ENCODE results near the gene CBX4. TPM values are rescaled to one million over a fixed set of nuclear protein-coding genes. Genes with fewer than 3 reads are reported as not detected.

The CBX4 gene
- total and polyA plus RNA-seq, 2 experiments from 2014 or later, result 1.4 to 4.6 TPM

DNA sequence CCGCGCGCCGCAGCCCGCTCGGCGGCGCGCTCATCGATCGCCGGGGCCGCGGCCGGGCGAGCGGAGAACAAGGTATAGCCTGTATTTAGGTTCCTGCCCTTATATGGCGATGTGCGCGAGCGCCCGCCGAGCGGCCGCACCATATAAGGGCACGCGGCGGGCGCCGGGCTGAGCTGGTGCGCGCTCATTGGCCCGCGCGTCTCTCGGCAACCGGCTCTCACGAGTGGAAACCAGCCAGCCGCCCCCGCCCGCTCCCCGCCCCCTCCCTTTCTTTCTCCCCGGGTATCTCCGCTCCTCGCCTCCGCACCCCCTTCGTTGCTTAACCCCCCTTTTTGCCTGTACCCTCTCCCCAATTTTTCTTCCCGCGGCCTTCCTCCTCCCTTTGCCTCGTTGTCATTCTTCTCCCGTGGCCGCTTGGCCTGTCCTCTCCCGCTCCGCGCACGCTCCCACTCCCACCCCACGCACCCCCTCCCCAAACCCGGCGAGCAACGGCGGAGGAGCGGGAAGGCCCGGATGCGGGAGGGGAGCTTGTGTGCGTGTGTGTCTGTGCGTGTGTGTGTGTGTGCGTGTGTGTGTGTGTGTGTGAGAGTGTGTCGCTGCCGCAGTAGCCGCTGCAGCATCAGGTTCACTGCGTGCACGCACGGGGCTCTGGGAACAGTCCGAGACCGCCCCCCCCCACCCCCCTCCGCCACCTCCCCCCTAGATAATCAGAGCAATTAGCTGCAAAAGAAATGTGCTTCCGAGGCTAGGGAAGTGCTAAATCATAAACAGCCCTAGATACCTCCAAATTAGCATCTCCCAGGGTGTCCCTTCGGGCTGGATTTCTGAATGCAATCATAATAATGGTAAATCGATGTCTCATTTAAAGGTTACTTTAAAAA lies 28.9 kb downstream of the CBX4 start (continued):
- TF ChIP-seq, protein P1, sequence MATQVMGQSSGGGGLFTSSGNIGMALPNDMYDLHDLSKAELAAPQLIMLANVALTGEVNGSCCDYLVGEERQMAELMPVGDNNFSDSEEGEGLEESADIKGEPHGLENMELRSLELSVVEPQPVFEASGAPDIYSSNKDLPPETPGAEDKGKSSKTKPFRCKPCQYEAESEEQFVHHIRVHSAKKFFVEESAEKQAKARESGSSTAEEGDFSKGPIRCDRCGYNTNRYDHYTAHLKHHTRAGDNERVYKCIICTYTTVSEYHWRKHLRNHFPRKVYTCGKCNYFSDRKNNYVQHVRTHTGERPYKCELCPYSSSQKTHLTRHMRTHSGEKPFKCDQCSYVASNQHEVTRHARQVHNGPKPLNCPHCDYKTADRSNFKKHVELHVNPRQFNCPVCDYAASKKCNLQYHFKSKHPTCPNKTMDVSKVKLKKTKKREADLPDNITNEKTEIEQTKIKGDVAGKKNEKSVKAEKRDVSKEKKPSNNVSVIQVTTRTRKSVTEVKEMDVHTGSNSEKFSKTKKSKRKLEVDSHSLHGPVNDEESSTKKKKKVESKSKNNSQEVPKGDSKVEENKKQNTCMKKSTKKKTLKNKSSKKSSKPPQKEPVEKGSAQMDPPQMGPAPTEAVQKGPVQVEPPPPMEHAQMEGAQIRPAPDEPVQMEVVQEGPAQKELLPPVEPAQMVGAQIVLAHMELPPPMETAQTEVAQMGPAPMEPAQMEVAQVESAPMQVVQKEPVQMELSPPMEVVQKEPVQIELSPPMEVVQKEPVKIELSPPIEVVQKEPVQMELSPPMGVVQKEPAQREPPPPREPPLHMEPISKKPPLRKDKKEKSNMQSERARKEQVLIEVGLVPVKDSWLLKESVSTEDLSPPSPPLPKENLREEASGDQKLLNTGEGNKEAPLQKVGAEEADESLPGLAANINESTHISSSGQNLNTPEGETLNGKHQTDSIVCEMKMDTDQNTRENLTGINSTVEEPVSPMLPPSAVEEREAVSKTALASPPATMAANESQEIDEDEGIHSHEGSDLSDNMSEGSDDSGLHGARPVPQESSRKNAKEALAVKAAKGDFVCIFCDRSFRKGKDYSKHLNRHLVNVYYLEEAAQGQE (IDR thresholded peaks at IDR 0.05; ENCODE audit: unreplicated experiment), result no peak
- TF ChIP-seq EZH2phosphoT487 (IDR thresholded peaks at IDR 0.05; ENCODE audit: unreplicated experiment) (no peak), ZNF331 (CRISPR knock-in tag; IDR thresholded peaks at IDR 0.05; ENCODE audit: low read depth) (no peak), POLR2AphosphoS5 (IDR thresholded peaks at IDR 0.05; ENCODE audit: low read depth) (no peak), ZNF114 (CRISPR knock-in tag; IDR thresholded peaks at IDR 0.05) (no peak), JUNB (IDR thresholded peaks at IDR 0.05; ENCODE audit: unreplicated experiment) (no peak), CREB1 (CRISPR knock-in tag; IDR thresholded peaks at IDR 0.05; ENCODE audit: low read depth) (no peak)
- TF ChIP-seq, protein P2, sequence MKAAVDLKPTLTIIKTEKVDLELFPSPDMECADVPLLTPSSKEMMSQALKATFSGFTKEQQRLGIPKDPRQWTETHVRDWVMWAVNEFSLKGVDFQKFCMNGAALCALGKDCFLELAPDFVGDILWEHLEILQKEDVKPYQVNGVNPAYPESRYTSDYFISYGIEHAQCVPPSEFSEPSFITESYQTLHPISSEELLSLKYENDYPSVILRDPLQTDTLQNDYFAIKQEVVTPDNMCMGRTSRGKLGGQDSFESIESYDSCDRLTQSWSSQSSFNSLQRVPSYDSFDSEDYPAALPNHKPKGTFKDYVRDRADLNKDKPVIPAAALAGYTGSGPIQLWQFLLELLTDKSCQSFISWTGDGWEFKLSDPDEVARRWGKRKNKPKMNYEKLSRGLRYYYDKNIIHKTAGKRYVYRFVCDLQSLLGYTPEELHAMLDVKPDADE (IDR thresholded peaks at IDR 0.05), result no peak
- TF ChIP-seq, protein P3, sequence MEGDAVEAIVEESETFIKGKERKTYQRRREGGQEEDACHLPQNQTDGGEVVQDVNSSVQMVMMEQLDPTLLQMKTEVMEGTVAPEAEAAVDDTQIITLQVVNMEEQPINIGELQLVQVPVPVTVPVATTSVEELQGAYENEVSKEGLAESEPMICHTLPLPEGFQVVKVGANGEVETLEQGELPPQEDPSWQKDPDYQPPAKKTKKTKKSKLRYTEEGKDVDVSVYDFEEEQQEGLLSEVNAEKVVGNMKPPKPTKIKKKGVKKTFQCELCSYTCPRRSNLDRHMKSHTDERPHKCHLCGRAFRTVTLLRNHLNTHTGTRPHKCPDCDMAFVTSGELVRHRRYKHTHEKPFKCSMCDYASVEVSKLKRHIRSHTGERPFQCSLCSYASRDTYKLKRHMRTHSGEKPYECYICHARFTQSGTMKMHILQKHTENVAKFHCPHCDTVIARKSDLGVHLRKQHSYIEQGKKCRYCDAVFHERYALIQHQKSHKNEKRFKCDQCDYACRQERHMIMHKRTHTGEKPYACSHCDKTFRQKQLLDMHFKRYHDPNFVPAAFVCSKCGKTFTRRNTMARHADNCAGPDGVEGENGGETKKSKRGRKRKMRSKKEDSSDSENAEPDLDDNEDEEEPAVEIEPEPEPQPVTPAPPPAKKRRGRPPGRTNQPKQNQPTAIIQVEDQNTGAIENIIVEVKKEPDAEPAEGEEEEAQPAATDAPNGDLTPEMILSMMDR (conservative IDR thresholded peaks at IDR 0.05; ENCODE audit: low read depth in 2 of 2), result no peak

DNA sequence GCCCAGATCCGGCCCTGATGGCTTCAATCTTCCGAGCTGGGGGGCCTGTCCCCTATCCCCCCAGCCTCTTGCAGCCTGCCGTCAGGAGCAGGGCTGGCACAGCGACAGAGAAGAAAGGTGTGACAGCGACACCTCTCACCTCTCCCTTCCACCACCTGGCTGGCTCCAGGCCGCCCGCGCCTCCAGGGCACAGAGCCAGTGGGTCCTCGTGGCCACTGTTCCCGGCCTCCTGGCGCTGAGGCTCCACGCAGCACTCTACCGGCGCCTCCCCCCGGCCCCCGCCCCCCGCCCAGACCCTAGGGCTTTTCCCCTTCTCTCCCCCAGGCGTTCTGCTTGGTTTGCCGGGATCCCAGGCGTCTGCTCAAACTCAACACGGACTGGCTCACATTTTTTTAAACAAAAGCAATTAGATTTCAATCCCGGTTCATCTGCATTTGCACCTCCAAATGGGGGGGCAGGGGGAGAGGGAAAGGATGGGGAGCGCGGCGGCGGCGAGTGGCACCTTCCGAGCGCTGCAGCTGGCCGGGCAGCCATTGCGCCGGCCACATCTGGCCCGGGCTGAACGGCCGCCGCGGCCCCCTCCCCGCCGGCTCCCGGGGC lies 29.6 kb downstream of the CBX4 start:
- Histone ChIP-seq H3K4me3 (peak overlapping the region; percentile 46; the same call in 1 of the 2 replicates), H3K27me3 (ENCODE audit: insufficient read depth) (peaks cover 94% of the 10 kb centered on the region), H3F3A (replicated peaks; ENCODE audit: low read depth) (peaks cover 46% of the 10 kb centered on the region), H3K79me2 (replicated peaks; ENCODE audit: insufficient read depth) (no peaks in the 10 kb centered on the region), H2AFZ (no peak overlapping the region), H3K36me3 (ENCODE audit: insufficient read depth) (no peaks in the 10 kb centered on the region), H3K27ac (ENCODE audit: low read depth) (no peak overlapping the region), H3K4me2 (peak overlapping the region; percentile 71; the same call in 1 of the 2 replicates), H3K4me1 (ENCODE audit: insufficient read depth) (peaks cover 49% of the 10 kb centered on the region), H3K9me2 (ENCODE audit: insufficient read depth) (no peaks in the 10 kb centered on the region), H4K20me1 (replicated peaks; ENCODE audit: insufficient read depth) (peaks cover 3% of the 10 kb centered on the region; the same call in 1 of the 2 replicates)
- Mint-ChIP-seq H3K27ac (no peak overlapping the region), H3K36me3 (ENCODE audit: low read depth) (no peaks in the 10 kb centered on the region), H3K4me3 (peak overlapping the region; percentile 65), H3K27me3 (ENCODE audit: insufficient read depth, low read depth, poor library complexity) (peaks cover 91% of the 10 kb centered on the region), H3K4me1 (peaks cover 51% of the 10 kb centered on the region), H3K9me3 (peaks cover 3% of the 10 kb centered on the region; the same call in 1 of the 3 replicates)
- DNase-seq (ENCODE audit: low spot score) (peak; percentile 55), ATAC-seq (no peak)
- TF ChIP-seq, protein P1 (IDR thresholded peaks at IDR 0.05; ENCODE audit: unreplicated experiment), result no peak
- TF ChIP-seq, protein P2 (IDR thresholded peaks at IDR 0.05), result no peak
- no peak for TF ChIP-seq EZH2phosphoT487 (IDR thresholded peaks at IDR 0.05; ENCODE audit: unreplicated experiment)

All from GM23338 (cell line).